Measurements from ENCODE around the gene SYP. TPM values are rescaled to one million over a fixed set of nuclear protein-coding genes. Genes with fewer than 3 reads are reported as not detected.

Gene SYP
- total and polyA plus RNA-seq, 10 of the 15 experiments (the other 5 are each of a cell fraction or from before 2014, with no cell fraction given), result 0.34 to 1.7 (median 0.74) TPM

GRCh38 chrX:49147936-49148335 lies 52.1 kb downstream of the SYP start:
- WGBS (ENCODE audit: insufficient coverage, insufficient replicate concordance, low lambda C conversion rate, missing lambda C conversion rate), result 80% methylated on average over 13 of the region's 13 CpGs
- Histone ChIP-seq H3K4me3 (no peak overlapping the region), H4K20me1 (ENCODE audit: control insufficient read depth, insufficient read depth) (no peaks in the 10 kb centered on the region), H2AFZ (ENCODE audit: control insufficient read depth, low read depth, low read length) (no peak overlapping the region), H3K9ac (ENCODE audit: control insufficient read depth, insufficient read depth, low read length) (no peak overlapping the region), H3K9me3 (replicated peaks; ENCODE audit: control insufficient read depth, insufficient read depth, low read length) (no peaks in the 10 kb centered on the region), H3K27ac (ENCODE audit: control insufficient read depth, insufficient read depth) (no peak overlapping the region), H3K4me1 (ENCODE audit: control insufficient read depth, insufficient read depth, low read length) (no peaks in the 10 kb centered on the region), H3K4me2 (ENCODE audit: control insufficient read depth, insufficient read depth) (no peak overlapping the region), H3K27me3 (replicated peaks in 1 of 2; ENCODE audit: control insufficient read depth in 2 of 2, insufficient read depth in 2 of 2, low read length in 1 of 2) (no peaks in the 10 kb centered on the region), H3K79me2 (ENCODE audit: control insufficient read depth, insufficient read depth, low read length) (no peaks in the 10 kb centered on the region), H3K36me3 (ENCODE audit: control insufficient read depth in 2 of 2, insufficient read depth in 2 of 2, low read length in 1 of 2) (no peaks in the 10 kb centered on the region)
- in situ Hi-C loops (cut with MboI) (no loop called here), intact Hi-C loops (cut with micrococcal nuclease; ENCODE audit: unreplicated experiment) (no loop called here)
- no peak for DNase-seq (ENCODE audit: low read depth, low spot score)
- SMC1A ChIA-PET (ENCODE audit: uncharacterized antibody, unreplicated experiment), result no interaction called here
- no TSS peak for BruUV-seq (replicated peaks)
- FAIRE-seq, result no peak
- RAD21 ChIA-PET (ENCODE audit: unreplicated experiment), result no interaction called here
- no peak for TF ChIP-seq PBX3 (IDR thresholded peaks at IDR 0.05; ENCODE audit: insufficient replicate concordance, low read depth, low read length)
- no peak for TF ChIP-seq CREB1 (IDR thresholded peaks at IDR 0.05; ENCODE audit: low read depth)
- no peak for TF ChIP-seq SIX5 (IDR thresholded peaks at IDR 0.05; ENCODE audit: low read depth, low read length, severe bottlenecking)
- no peak for TF ChIP-seq MYB (IDR thresholded peaks at IDR 0.05; ENCODE audit: borderline replicate concordance, low read depth, low read length)
- no peak for TF ChIP-seq RBBP5 (conservative IDR thresholded peaks at IDR 0.05)
- no peak for TF ChIP-seq JUNB (IDR thresholded peaks at IDR 0.05)
- no peak for TF ChIP-seq STAT3 (IDR thresholded peaks at IDR 0.05; ENCODE audit: low read depth, low read length)
- TF ChIP-seq FOS (IDR thresholded peaks at IDR 0.05; ENCODE audit: borderline replicate concordance, extremely low read depth, insufficient read length), result no peak
- TF ChIP-seq SRF (IDR thresholded peaks at IDR 0.05; ENCODE audit: low read depth in 2 of 2, low read length in 2 of 2), result no peak
- no peak for TF ChIP-seq SMAD5 (IDR thresholded peaks at IDR 0.05; ENCODE audit: low read depth)
- no peak for TF ChIP-seq GABPA (IDR thresholded peaks at IDR 0.05; ENCODE audit: low read depth)
- TF ChIP-seq IRF3 (IDR thresholded peaks at IDR 0.05), result no peak
- CTCF ChIA-PET, result no interaction called here
- ATAC-seq, result no peak
- POLR2A ChIA-PET, result no interaction called here

Data from GM12878 (cell line).